Neutrophil (primary cell): ENCODE data around the gene SOX1.

ENCODE experiments used
- H3K27ac ChIP-seq: fragments of 200-600 bp; sonication (generic); 2 replicates; pipeline ENCODE4 v1.5.1; 2016; ENCODE audit warnings: mild to moderate bottlenecking, moderate library complexity
- H3K27me3 ChIP-seq: fragments of 200-600 bp; sonication (generic); 2 replicates; pipeline ENCODE4 v1.6.0; 2016; ENCODE audit warnings: mild to moderate bottlenecking
- H3K36me3 ChIP-seq: fragments of 200-600 bp; sonication (generic); 2 replicates; pipeline ENCODE4 v1.5.1; 2017
- H3K4me1 ChIP-seq, 2 experiments: fragments of 200-600 bp in 1 of 2; sonication (generic) in 1 of 2; 1 replicate in 1 of 2; 2 replicates in 1 of 2; pipeline versions ENCODE4 v1.5.1 to v1.6.1; 2013 to 2016; ENCODE audit warnings: low read depth in 1 of 2, low read length in 1 of 2, mild to moderate bottlenecking in 1 of 2, moderate library complexity in 1 of 2; ENCODE audit not compliant: control insufficient read depth in 1 of 2, insufficient read depth in 1 of 2
- H3K4me3 ChIP-seq, 2 experiments: fragments of 200-600 bp in 1 of 2; sonication (generic) in 1 of 2; 1 replicate in 1 of 2; 2 replicates in 1 of 2; pipeline ENCODE4 v1.5.1; 2013 to 2016; ENCODE audit warnings: low read depth in 1 of 2, low read length in 1 of 2, mild to moderate bottlenecking in 1 of 2, moderate library complexity in 1 of 2
- H3K9me3 ChIP-seq: fragments of 200-600 bp; sonication (generic); 2 replicates; pipeline ENCODE4 v1.5.1; 2016
- TF ChIP-seq, protein P1 (sequence below): fragments of 200-600 bp; sonication (generic); IDR thresholded peaks from 2 replicates; pipeline ENCODE4 v1.5.1; 2016; ENCODE audit warnings: antibody characterized with exemption

The SOX1 gene

DNA sequence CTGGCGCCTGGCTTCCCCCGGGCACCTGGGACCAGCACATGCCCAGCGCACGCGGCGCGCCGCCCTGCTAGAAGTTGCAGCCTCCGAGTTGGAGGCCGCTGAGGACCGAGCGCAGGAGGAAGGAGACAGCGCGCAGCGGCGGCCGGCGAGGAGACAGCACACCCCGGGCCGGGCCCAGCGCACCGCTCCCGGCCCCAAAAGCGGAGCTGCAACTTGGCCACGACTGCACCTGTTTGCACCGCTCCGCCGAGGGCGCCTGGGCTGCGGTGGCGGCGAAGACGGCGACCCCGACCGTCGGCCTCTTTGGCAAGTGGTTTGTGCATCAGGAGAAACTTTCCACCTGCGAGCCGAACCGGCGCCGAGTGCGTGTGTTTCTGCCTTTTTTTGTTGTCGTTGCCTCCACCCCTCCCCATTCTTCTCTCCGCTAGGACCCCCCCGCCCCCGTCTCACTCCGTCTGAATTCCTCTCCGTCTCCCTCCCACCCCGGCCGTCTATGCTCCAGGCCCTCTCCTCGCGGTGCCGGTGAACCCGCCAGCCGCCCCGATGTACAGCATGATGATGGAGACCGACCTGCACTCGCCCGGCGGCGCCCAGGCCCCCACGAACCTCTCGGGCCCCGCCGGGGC, at the start of gene SOX1:
Gene SOX1, plus strand, starts transcription at position 34 of the 626 bp plus-strand sequence. Its CDS starts 510 bp downstream, at position 544.
- no peaks in the 10 kb centered on the region for H3K4me1 ChIP-seq
- no peak within 1 kb of the TSS for H3K4me3 ChIP-seq
- TF ChIP-seq, protein P1, sequence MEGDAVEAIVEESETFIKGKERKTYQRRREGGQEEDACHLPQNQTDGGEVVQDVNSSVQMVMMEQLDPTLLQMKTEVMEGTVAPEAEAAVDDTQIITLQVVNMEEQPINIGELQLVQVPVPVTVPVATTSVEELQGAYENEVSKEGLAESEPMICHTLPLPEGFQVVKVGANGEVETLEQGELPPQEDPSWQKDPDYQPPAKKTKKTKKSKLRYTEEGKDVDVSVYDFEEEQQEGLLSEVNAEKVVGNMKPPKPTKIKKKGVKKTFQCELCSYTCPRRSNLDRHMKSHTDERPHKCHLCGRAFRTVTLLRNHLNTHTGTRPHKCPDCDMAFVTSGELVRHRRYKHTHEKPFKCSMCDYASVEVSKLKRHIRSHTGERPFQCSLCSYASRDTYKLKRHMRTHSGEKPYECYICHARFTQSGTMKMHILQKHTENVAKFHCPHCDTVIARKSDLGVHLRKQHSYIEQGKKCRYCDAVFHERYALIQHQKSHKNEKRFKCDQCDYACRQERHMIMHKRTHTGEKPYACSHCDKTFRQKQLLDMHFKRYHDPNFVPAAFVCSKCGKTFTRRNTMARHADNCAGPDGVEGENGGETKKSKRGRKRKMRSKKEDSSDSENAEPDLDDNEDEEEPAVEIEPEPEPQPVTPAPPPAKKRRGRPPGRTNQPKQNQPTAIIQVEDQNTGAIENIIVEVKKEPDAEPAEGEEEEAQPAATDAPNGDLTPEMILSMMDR: no peak
- H3K27me3 ChIP-seq: peaks cover 99% of the 10 kb centered on the region
- no peaks in the 10 kb centered on the region for H3K36me3 ChIP-seq
- no peak within 1 kb of the TSS for H3K27ac ChIP-seq
- no peaks in the 10 kb centered on the region for H3K9me3 ChIP-seq

GRCh38 chr13:112024577-112024976, 42.4 kb upstream of the SOX1 start:
- no peaks in the 10 kb centered on the region for H3K4me1 ChIP-seq
- H3K27ac ChIP-seq: no peak overlapping the region
- TF ChIP-seq, protein P1: no peak
- H3K27me3 ChIP-seq: no peaks in the 10 kb centered on the region
- no peak overlapping the region for H3K4me3 ChIP-seq
- H3K36me3 ChIP-seq: no peaks in the 10 kb centered on the region
- H3K9me3 ChIP-seq: no peaks in the 10 kb centered on the region

- no peaks in the 10 kb centered on the region for H3K4me1 ChIP-seq
- H3K27ac ChIP-seq: no peak overlapping the region
- no peaks in the 10 kb centered on the region for H3K9me3 ChIP-seq
- H3K36me3 ChIP-seq: no peaks in the 10 kb centered on the region
- TF ChIP-seq, protein P1: no peak
- H3K27me3 ChIP-seq: no peaks in the 10 kb centered on the region
- H3K4me3 ChIP-seq: no peak overlapping the region
Observed at GRCh38 chr13:112027250-112027649, 39.7 kb upstream of the SOX1 start.

DNA sequence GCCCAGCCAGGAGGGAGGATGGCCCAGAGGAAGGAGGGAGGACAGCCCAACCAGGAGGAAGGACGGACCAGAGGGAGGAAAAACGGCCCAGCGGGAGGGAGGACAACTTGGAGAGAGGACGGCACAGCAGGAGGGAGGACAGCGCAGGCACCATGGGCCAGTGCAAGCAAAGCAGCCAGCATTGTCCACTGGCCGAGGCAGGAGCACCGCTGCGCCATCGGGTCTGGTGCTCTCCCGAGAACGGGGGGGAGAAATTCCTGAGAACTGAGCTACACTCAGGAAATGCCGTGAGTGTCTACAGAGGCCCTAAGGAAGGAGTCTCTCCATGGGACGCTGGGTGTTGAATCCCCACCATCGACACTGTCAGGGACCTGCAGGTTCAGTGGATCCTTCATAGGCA, 38.5 kb upstream of the SOX1 start:
- TF ChIP-seq, protein P1: no peak
- H3K4me1 ChIP-seq: no peaks in the 10 kb centered on the region
- H3K27me3 ChIP-seq: no peaks in the 10 kb centered on the region
- H3K4me3 ChIP-seq: no peak overlapping the region
- no peak overlapping the region for H3K27ac ChIP-seq
- no peaks in the 10 kb centered on the region for H3K9me3 ChIP-seq
- no peaks in the 10 kb centered on the region for H3K36me3 ChIP-seq

DNA sequence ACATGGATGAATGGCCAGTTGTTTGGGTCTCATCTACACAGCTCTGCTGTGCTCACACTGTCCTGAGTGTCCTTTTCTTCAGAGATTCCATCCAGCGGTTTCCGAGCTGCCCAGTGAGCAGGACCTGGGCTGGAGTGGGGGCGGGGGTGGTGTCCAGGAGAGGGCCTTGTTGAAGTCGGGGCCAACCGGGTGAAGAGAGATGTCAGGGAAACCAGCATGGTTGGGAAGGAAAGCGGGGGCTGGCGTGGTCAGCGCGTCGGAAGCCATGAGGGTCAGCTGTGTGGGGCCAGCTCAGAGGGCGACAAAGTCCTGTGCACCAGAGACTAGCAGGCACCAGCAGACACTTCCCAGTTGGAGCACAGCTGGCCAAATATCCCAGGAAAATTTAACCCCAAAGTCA, 37.8 kb upstream of the SOX1 start:
- Histone ChIP-seq H3K4me3 (no peak overlapping the region), H3K9me3 (no peaks in the 10 kb centered on the region), H3K27me3 (no peaks in the 10 kb centered on the region), H3K36me3 (no peaks in the 10 kb centered on the region), H3K27ac (no peak overlapping the region), H3K4me1 (no peaks in the 10 kb centered on the region)
- TF ChIP-seq, protein P1: no peak
